HepG2 (cell line): ENCODE measurements around the gene UPK1A. TPM values are rescaled to one million over a fixed set of nuclear protein-coding genes. Genes with fewer than 3 reads are reported as not detected.

Source experiments
- AKAP8 ChIP-seq: sonication (generic); formaldehyde crosslinking; IDR thresholded peaks from 2 replicates; pipeline ENCODE4 v1.5.1; 2020; ENCODE audit warnings: mild to moderate bottlenecking, missing genetic modification reagents
- CENPX ChIP-seq: sonication (generic); formaldehyde crosslinking; IDR thresholded peaks from 2 replicates; pipeline ENCODE4 v1.9.0; 2021; ENCODE audit warnings: mild to moderate bottlenecking, missing genetic modification reagents, moderate library complexity
- ELF1 ChIP-seq: sonication (generic); formaldehyde crosslinking; IDR thresholded peaks from 2 replicates; pipeline ENCODE4 v1.4.0; 2020; ENCODE audit warnings: missing genetic modification reagents
- HINFP ChIP-seq: sonication (generic); formaldehyde crosslinking; IDR thresholded peaks from 2 replicates; pipeline ENCODE4 v1.4.0; 2020; ENCODE audit warnings: low read depth, mild to moderate bottlenecking, missing genetic modification reagents
- JARID2 ChIP-seq: sonication (generic); formaldehyde crosslinking; IDR thresholded peaks from 2 replicates; pipeline ENCODE4 v1.8.1; 2023; ENCODE audit warnings: missing genetic modification reagents, inconsistent platforms; ENCODE audit not compliant: insufficient replicate concordance
- KDM6A ChIP-seq: IDR thresholded peaks from 2 replicates; pipeline ENCODE4 v1.6.1; 2016; ENCODE audit warnings: low read depth
- MTA1 ChIP-seq: sonication (generic); formaldehyde crosslinking; IDR thresholded peaks from 2 replicates; pipeline ENCODE4 v1.4.0; 2020; ENCODE audit warnings: missing genetic modification reagents, mild to moderate bottlenecking, borderline replicate concordance
- PBX3 ChIP-seq: sonication (generic); formaldehyde crosslinking; IDR thresholded peaks from 2 replicates; pipeline ENCODE4 v1.8.1; 2023; ENCODE audit warnings: missing genetic modification reagents, inconsistent platforms, borderline replicate concordance
- RBM22 ChIP-seq: fragments of 200-400 bp; formaldehyde crosslinking; optimal IDR thresholded peaks from 2 replicates; pipeline ENCODE3; 2017; ENCODE audit warnings: mild to moderate bottlenecking, low read length, moderate library complexity
- TEAD2 ChIP-seq: sonication (generic); formaldehyde crosslinking; IDR thresholded peaks from 2 replicates; pipeline ENCODE4 v1.9.0; 2021; ENCODE audit warnings: missing genetic modification reagents
- ZFP37 ChIP-seq: sonication (generic); formaldehyde crosslinking; IDR thresholded peaks from 2 replicates; pipeline ENCODE4 v1.4.0; 2020; ENCODE audit warnings: missing genetic modification reagents, borderline replicate concordance
- ZNF30 ChIP-seq: sonication (generic); formaldehyde crosslinking; IDR thresholded peaks from 2 replicates; pipeline ENCODE4 v1.5.0; 2020; ENCODE audit warnings: mild to moderate bottlenecking, missing genetic modification reagents
- ZNF350 ChIP-seq: sonication (generic); formaldehyde crosslinking; IDR thresholded peaks from 2 replicates; pipeline ENCODE4 v1.4.0; 2020; ENCODE audit warnings: mild to moderate bottlenecking, low read depth, missing genetic modification reagents, borderline replicate concordance
- ZNF768 ChIP-seq: sonication (generic); formaldehyde crosslinking; IDR thresholded peaks from 2 replicates; pipeline ENCODE4 v1.4.0; 2020; ENCODE audit warnings: missing genetic modification reagents
- polyA plus RNA-seq, 8 experiments: library from polyadenylated mRNA; depleted of rRNA in 3 of 8; stranded (reverse) in 7 of 8; unstranded in 1 of 8; fragments of >200 nt; fragmentation: Illumina TruSeq in 4 of 8; extraction: Trizol in 4 of 8; gene quantifications; 2 replicates each; pipeline versions ENCODE4 v1.2.1 to v1.2.3, GENCODE V29; 2011 to 2016; ENCODE audit warnings: low read depth in 4 of 8, missing spikeins in 1 of 8, mixed read lengths in 1 of 8; ENCODE audit not compliant: insufficient read depth in 1 of 8
- total RNA-seq, 5 experiments: library from RNA; depleted of rRNA; stranded (reverse); fragments of >200 nt; fragmentation: Illumina TruSeq; extraction: Trizol; gene quantifications; 2 replicates each; pipeline ENCODE4 v1.2.3, GENCODE V29; 2016; ENCODE audit warnings: low read depth in 1 of 5

UPK1A gene
- total and polyA plus RNA-seq, 2 of the 13 experiments (the other 11 are each of a cell fraction or from before 2014, with no cell fraction given) = 2.9 TPM; not detected in 1

GRCh38 chr19:35715355-35715809, 49.1 kb downstream of the UPK1A start (continued):
- no peak for TF ChIP-seq JARID2 (CRISPR knock-in tag)
- TF ChIP-seq ZNF30 (CRISPR knock-in tag) = no peak
- TF ChIP-seq PBX3 = no peak
- no peak for TF ChIP-seq ELF1 (CRISPR knock-in tag)
- no peak for TF ChIP-seq KDM6A (CRISPR knock-in tag)
- TF ChIP-seq TEAD2 (CRISPR knock-in tag) = no peak
- TF ChIP-seq CENPX (CRISPR knock-in tag) = no peak
- TF ChIP-seq HINFP (CRISPR knock-in tag) = no peak
- TF ChIP-seq RBM22 = no peak
- TF ChIP-seq ZFP37 (CRISPR knock-in tag) = no peak
- peak; percentile 18; the same call in 1 of the 2 replicates for TF ChIP-seq AKAP8
- TF ChIP-seq MTA1 (CRISPR knock-in tag) = no peak
- 0 out of 2 replicates have a peak, but pooled peaks have one; percentile 5 for TF ChIP-seq ZNF768
- TF ChIP-seq ZNF350 (CRISPR knock-in tag) = no peak
